T1000 (cell line): ENCODE data around the gene SATB1.

ENCODE experiments used
- DNase-seq: peaks from one replicate; lab custom pipeline; 2025; ENCODE audit warnings: mixed read lengths; lab: John Stamatoyannopoulos, UW

The SATB1 gene

DNA sequence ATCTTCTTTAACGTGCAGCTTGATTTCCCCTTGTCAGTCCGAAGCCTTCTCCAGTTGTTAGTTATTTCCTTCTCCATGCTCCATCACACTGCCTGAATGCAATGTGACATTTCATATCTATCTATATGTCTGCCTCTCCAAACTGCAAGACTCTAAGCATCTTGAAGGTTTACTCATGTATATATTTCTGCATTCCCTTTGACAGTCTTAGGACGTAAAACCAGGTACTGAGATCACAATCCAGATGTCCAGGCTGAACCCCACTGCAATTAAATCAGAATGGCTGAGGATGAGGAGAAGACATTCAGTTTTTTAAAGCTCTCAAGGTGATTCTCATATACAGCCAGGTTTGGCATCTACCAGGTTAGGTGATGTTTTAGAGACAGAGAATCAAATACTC lies 6.1 kb upstream of the SATB1 start:
- no peak for DNase-seq

DNA sequence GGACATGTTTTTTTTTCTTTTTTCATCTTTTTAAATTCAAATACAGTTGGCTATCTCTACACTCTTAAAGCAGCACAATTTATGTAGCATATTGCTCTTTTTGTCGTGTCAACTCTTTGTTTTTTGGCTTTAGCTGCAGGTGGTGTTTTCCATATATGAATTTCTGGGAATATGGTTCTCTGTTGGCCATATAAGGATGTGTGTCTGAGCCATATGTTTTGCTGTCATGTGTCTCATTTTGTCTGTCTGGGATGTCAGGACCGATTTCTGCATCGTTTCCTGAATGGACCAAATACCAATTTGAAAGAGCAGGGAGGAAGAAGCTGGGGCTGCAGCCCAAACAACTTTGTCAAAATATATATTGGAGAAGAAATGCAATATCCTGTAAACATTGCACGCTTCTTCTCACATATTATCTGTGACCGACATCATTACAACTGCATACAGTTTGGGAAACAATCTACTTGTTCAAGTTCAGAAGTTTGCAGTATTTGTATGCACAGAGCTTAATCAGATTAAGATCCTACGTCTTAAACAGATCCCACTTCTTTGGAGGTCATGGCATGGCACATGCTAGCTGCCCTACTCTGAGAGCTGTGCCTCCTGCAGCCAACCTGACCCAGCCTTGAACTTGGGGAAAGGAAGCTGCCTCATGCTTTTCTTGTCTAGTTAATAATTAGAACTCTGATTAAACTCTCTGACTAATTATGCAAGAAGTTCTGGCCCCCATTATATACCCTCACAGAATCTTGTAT lies 4.0 kb upstream of the SATB1 start:
- DNase-seq: no peak

DNA sequence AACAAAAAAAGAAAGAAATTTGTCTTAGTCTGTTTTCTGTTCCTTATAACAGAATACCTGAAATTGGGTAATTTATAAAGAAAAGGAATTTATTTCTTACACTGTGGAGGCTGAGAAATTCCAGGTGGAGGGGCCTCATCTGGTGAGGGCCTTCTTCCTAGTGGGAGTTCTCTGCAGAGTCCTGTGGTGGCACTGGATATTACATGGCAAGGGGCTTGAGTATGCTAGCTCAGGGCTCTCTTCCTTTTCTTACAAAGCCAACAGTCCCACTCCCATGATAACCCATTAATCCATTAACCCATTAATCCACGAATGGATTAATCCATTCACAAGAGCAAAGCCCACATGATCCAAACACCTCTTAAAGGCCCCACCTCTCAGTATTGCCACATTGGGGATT lies 2.9 kb upstream of the SATB1 start:
- DNase-seq: no peak

DNA sequence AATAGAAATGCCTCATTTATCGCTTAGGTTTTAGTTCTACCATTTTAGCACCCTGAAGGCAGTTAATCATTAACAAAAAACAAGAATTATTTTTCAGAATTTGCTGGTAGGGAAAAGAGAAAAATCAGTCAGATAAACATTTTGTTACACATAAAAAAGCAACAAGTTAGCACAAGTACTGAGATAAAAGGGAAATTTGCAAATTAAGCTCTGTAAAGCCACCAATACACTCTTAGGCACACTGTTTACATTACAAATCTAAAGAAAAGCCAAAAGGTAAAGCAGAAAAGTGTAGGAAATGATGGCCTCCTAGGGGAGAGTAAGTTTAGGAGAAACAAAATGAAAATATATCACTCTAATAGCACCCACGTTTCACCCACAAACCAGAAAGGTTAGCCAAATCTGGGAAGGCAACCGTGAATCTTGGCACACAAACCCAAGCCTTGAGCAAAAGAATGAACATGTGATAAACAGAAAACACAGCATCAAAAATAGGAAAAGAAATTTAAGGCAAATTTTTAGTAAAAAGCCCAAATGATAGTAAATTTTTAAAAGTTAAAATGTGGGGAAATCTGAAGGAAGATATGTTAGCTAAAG lies 1.6 kb upstream of the SATB1 start:
- DNase-seq: no peak

DNA sequence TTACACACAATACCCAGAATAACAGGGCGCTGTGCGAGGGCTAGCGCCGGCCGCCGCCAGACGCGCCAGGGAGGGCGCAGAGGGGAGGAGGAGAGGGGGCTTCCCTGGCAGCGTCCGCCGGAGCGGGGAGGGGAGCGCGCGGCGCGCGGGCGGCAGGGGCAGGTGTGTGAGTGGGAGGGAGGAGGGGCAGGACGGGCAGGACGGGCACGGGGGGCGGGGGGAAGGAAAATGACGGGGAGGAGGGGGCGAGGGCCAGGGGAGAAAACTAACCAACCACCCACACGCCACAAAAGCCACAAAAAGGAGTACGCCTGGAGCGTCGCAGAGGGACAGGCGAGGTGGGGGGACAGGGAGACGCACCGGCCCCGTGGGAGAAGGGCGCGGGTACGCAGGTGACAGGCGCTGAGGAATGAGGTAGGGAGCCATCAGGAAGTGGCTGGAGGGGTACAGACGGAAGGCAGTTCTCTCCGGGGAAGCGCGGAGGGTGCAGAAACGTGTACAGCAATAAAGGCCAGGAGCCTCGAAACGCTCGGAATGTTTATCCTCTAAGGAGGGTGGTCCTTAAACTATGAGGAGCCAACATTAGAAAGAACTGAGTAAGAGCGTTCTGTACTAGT lies 610 bp upstream of the SATB1 start:
- DNase-seq: no peak

DNA sequence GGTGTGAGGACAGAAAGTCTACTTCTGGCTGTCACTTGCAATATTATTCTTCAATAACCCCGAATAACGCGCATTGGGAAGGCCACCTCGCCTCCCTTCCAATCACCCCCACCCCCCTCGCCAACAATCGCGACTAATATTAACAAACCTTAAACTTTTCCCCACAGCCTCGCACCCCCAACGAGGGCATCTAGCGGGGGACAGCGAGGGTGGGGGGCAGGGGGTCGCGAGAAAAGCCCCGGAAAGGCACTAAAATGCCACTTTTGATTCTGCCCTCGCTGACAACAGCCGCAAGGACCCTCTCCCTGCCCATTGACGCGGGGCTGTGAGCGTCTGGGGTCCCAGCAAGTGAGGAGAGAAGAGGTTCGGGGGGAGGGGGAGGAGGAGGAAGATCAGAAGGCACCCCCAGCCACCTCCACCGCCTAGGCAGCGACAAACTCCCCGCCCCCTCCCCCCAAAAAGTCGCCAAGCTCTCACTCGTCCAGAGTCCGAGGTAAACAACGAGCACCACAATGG lies 868 bp downstream of the SATB1 start:
- no peak for DNase-seq

DNA sequence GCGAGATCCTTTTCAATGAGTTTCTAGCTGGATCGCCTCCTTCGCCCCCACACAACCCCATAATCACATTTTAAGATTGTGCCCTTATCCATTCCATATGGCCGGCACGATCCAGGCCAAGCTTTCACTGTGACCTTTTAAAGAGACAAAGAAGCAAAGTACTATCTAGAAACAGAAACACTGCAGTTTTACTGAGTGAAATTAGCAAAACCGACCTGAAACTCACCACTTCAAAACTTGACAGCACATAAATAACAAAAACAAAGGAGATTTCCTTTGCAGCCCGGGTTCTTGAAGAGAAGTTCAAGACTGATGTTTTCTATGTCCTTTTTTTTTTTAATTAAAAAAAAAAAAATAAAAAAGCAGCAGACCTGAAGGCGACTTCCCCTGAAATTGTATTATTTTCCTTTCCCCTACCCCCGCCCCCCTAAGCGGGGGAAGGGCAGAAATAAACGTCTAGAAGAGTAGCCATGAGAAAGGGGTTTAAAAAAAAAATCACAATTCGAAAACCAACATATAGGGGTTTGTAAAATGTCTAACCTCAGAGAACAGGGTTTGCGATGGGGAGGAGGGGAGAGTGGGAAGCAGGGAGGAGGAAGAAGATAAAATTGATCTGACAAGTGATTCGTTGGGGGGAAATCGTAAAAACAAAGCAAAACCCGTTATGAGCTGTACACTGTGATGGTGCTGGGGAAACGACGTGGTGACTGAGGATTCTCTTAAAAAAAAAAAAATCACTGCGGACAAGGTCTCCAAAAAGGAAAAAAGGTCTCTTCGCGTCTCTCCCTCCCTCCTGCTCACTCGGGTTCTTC lies 1.5 kb downstream of the SATB1 start:
- DNase-seq: no peak

DNA sequence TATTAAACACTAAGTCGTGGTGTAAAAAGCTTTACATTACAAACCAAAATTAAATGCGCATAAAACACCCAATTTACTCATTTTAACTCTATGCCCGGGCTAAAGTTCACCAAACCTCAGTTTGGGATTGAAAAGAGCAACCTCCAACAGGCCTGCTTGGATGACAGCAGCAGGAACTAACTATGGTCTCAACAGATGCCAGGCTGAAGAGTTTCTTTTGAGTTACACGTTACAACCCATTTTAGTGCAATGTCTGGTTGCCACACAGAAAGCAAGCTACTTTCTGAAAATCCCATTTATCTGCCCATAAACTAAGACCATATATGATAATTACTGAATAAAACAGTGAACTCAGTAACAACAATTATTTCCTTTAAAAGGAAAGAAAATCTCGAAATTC lies 2.2 kb downstream of the SATB1 start:
- DNase-seq: no peak

DNA sequence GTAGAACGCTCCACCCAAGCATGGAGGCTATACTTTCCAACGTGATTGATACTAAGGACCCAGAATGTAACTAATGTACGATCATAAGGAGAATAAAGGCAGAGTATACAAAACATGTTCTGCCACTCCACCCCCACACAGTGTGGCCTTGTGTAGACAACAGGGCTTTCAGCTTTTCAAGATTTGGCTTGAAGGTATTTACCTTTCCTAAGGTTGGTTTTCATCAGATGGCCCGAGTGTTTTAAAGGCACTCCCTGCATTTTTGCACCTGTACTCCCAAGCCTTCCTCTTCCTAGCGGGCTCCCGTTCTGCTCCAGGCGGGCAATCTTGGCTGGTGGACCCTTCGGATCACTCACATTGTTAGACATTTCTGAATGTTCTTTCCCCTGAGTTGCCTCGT lies 4.6 kb downstream of the SATB1 start:
- no peak for DNase-seq

DNA sequence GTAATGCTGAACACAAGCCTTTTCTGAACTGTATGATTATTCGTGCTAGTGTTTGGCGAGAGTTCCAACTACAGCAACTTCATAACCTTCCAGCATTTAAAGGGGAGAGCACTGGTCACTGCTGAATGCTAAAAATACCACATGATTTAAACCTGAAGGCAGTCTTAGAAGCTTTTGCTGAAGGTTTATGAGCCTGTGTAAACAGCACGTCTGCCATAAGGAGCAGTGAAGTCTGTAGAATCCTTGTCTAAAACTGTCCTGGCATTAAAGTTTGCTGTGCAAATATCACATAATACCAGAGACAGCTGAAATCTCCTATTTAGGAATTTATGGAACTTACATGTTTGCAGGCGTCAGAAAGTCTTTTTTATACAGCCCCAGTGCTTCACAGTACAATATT lies 5.9 kb downstream of the SATB1 start:
- no peak for DNase-seq

DNA sequence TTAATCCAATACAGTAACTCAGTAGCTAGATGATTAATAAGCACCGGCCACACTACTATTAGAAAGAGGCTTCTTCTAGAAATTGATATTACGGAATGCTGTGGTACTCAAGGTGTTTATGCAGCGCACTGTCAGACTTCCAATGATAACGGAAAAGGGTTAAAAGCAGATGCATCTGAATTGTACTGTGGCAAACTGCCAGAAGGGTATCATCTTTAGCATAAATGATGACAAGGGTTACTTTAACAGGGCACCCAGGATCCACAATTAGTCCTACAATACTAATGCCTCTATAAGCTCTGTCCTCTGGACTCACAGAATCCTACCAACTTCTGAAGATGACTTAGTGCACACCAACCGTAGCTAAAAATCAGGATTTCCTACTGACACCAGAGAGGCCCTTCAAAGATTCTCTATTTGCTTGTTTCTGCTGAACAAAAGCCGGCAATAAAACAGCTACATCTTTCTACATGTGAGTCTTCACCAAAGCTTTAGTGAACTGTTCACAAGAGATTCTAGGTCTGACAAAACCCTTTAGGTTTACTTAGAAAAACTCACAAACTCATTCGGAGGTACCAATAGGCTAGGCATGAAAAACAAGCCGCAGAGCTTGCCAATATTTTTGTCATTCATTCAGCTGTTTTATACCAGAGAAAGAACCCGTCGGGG lies 7.1 kb downstream of the SATB1 start:
- no peak for DNase-seq

DNA sequence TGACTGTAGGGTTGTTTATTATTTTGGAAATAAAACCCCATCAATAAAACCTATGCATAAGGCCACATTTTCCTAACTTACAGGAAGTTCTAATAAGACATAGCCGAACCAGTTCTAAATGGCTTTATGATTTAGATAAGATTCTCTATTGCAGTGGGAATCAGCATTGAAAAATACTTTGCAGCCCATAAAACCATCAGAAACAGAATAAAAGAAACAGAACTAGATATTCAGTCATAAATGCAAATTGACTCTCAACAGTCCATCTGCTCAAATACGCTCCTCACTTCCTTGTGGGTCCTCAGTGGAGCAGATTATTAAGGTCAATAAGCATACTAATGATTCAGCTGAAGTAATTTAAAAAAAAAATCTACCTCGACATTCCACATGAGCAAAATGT lies 8.8 kb downstream of the SATB1 start:
- no peak for DNase-seq

DNA sequence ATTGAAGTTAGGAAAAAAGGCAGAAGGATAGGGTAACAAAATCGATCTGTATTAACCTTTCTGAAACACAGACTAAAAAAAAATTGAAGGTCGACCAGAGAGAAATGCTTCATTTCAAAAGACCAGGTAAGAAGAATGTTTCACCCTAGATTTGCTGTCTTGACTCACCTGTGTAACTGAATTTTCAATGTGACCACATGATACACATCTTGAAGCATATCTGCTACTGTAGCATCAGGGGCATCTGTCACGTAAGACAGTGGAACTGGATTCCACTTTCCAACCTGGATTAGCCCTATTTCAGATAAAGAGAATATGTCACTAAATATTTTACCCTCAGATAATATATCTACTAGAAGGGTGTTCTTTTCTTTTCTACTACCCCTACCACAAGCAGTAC lies 9.3 kb downstream of the SATB1 start:
- DNase-seq: no peak

DNA sequence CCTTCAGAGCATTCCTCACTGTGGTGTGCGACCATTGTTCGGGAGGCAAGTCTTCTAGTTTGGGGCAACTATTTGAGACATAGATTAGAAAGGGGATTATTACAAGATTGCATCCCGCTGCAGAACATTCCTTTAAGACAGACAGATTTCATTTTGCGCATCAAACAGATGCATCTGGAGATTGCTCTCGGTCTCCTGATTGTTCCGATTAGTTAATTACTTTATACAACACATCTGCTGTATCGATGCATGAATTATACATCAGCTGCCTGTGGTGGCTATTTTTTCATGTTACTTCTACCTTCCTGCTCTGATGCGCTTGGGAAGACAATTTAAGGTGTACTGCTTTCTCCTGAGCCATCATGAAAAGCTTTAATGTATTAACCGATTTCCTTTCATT lies 10.0 kb downstream of the SATB1 start:
- DNase-seq: no peak

DNA sequence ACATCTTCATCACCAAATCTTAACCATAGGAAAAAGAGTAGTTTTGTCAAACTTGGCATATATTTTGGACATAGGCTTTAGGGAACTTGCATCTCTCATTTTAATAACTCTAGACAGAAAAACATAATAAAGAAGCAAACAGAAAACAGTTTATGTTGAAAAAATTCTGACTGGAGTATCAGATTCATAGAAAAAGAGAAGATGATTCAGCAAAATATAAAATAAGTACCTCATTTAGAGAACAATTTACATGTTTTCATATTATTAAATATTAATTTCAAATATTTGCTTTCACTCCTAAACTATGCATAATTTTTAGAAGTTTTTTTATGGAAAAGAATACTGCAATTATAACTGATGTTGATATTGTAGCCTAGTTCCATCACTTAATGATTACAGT lies 12.5 kb downstream of the SATB1 start:
- DNase-seq: no peak

DNA sequence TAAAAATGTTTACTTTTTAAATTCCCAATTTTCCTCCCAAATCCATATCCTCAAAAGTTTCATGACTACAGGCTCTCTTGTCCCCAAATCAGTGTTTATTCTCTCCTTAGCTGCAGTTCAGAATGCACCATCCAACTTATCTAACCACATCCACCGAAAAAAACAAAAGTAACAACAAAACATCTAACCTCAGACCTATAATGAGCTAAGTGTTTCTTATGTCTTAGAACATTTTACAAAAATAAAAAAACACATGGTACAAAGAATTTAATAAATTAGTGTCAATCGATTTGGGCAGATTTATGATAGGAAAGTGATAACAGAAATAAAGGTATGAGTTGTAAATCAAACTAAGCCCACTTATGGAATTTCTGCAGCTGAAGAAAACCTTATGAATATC lies 13.6 kb downstream of the SATB1 start:
- no peak for DNase-seq

DNA sequence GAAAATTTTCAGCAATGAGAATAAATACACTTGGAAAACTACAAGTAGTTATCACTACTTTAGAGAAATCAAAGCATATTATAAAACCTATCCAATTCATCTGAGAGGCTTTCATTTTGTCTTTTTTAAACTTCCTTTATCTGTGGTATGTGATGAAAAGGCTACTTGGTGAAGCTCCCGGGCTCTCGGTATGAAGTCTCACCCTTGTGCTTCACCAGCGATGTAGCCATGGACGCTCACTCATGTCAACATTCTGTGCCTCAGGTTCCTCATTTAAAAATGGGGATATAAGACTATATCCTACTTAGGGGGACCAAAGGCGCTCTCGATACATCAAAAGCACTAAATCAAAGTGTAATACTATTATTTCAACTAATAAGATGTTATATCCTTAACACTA lies 14.9 kb downstream of the SATB1 start:
- no peak for DNase-seq

DNA sequence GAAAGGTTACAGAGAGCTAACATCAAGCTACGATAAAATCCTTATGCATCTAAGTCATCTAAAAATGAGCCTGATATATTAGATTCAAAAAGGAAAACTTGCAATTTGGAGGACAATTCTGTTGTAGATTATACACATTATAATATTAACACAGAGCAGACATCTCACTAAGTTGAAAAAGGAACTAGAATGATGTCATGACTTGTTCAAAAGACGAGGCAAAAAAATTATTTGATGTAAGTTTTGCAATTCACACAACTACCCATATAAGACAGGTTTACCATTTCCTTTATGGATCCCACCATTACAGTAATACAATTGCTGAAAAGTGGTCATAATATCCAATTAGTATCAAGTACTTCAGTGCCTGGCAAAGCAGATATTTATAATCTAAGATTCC lies 15.9 kb downstream of the SATB1 start:
- DNase-seq: no peak

DNA sequence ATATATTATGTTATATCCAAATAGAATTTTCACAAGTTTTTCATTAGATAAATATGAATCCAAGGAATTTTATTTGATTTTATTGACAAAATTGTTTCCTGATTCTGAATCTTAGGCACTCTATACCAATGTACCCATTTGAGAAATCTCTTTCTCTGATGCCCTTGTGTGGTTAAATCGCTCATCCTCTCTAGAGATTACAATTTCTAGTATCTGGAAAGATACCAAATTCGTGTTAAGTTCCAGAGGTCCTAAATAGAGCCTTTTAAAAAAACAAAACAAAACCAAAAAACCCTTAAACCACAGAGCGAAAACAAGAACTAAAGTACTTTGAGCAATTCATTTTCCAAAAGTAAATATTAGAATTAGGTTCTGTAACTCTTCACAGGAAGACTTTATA lies 20.0 kb downstream of the SATB1 start:
- no peak for DNase-seq

DNA sequence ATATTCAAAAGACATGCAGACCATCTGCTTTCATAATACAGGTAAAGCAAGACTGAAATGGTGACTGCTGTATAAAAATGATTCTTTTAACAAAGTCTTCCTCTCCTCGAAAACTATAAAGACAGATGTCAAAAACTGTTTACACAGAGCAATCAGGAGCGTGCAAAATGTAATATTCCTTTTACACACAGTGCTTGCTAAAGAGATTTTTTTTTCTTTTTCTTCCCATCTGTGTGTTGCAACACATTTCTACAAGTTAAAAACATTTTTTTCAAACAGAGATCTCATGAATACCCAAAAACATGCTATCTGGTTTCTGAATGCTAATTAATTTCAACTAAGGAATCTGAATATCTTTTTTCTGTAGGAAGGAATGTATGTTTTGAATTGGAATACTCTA lies 22.1 kb downstream of the SATB1 start:
- no peak for DNase-seq

DNA sequence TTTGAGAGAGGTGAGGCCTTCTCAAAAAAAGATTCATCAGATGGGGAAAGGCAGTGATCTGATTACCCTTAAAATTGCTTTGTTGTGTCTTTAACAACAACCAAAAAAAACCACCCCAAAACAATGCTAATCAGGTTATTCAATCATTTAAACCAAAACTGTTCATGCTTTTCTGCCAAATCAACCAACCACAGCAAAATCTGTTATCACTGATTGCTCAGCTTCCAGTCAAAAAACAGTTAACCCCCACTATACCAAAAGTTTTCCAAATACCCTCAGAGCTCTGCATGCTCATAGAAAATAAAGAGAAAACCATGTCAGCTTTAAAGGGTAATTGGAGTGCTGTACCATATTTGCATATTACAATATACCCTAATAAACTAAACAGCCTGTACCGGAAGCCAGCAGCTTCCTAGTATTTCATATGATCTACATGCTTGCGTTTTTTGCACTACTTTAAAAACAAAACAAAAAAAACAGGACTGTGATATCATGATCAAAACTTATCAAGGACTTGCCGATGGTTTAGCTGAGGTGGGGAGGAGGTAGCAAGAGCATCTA lies 22.8 kb downstream of the SATB1 start:
- DNase-seq: no peak
